ENCODE measurements around the gene LRP2BP. TPM values are rescaled to one million over a fixed set of nuclear protein-coding genes. Genes with fewer than 3 reads are reported as not detected.

The LRP2BP gene
- total and polyA plus RNA-seq, 12 donors: 1.0 to 6.1 (median 2.3) TPM

GRCh38 chr4:185399466-185399865, 3.7 kb upstream of the LRP2BP start:
- DNase-seq (no peak), ATAC-seq (no peak)
- Histone ChIP-seq H3K27ac (peak overlapping the region in 2 of 10 donors; percentile 12 to 22), H3K4me1 (peaks cover 7 to 45% (median 39%) of the 10 kb centered on the region in 9 donors), H3K36me3 (peaks cover 0 to 61% (median 15%) of the 10 kb centered on the region in 9 donors), H3K27me3 (no peaks in the 10 kb centered on the region), H3K9me3 (no peaks in the 10 kb centered on the region), H3K4me3 (no peak overlapping the region)
- TF ChIP-seq CTCF (IDR thresholded peaks at IDR 0.05): no peak
- WGBS, 2 donors: 56 to 64% methylated on average over 8 of the region's 8 CpGs
- intact Hi-C loops (cut with DNase I): loop anchor here in 8 of 10 donors (2.0 to 10.0 kb wide), 8 partner anchors 25 to 205 kb away; partner anchors contain the start of genes CFAP97 (in 3 of the 8), CCDC110 (in 1 of the 8), SNX25 (in 1 of the 8) and UFSP2 (in 1 of the 8)

GRCh38 chr4:185398618-185399017, 2.9 kb upstream of the LRP2BP start:
- Histone ChIP-seq H3K36me3 (peaks cover 0 to 54% (median 11%) of the 10 kb centered on the region in 9 donors), H3K9me3 (no peaks in the 10 kb centered on the region), H3K4me3 (no peak overlapping the region), H3K4me1 (peaks cover 7 to 47% (median 43%) of the 10 kb centered on the region in 9 donors), H3K27ac (peak overlapping the region in 4 of 10 donors; percentile 2 to 100 (median 10)), H3K27me3 (no peaks in the 10 kb centered on the region)
- WGBS, 2 donors: 28 to 37% methylated on average over 2 of the region's 2 CpGs
- TF ChIP-seq CTCF (IDR thresholded peaks at IDR 0.05): no peak
- intact Hi-C loops (cut with DNase I): loop anchor here in 8 of 10 donors (2.0 to 10.0 kb wide), 8 partner anchors 26 to 206 kb away; partner anchors contain the start of genes CFAP97 (in 3 of the 8), CCDC110 (in 1 of the 8), SNX25 (in 1 of the 8) and UFSP2 (in 1 of the 8)
- DNase-seq (no peak), ATAC-seq (no peak)

GRCh38 chr4:185396724-185397385, 1.1 kb upstream of the LRP2BP start, which contains the start of gene ANKRD37:
TSS of gene ANKRD37 (plus strand) at chr4:185396841. CDS start at chr4:185396924, 83 bp downstream.
- TF ChIP-seq CTCF (IDR thresholded peaks at IDR 0.05): peak in 1 of 9 donors; percentile 11
- H3K36me3 ChIP-seq: peaks cover 0 to 36% (median 7%) of the 10 kb centered on the region in 9 donors
- ATAC-seq (peak in 7 of 8 donors; percentile 1 to 56 (median 32)), DNase-seq (peak; percentile 23 to 46)
- 2 to 5% methylated on average over 38 of the region's 38 CpGs for WGBS, 2 donors
- H3K27ac ChIP-seq: peak within 1 kb of the TSS; percentile 98 to 100 (median 99)
- H3K27me3 ChIP-seq: no peaks in the 10 kb centered on the region
- H3K4me3 ChIP-seq: peak within 1 kb of the TSS; percentile 58 to 83 (median 73)
- intact Hi-C loops (cut with DNase I): loop anchor here in 8 of 10 donors (2.0 to 10.0 kb wide), 8 partner anchors 28 to 208 kb away; partner anchors contain the start of genes CFAP97 (in 3 of the 8), CCDC110 (in 1 of the 8), SNX25 (in 1 of the 8) and UFSP2 (in 1 of the 8)
- H3K9me3 ChIP-seq: no peaks in the 10 kb centered on the region
- peaks cover 7 to 47% (median 43%) of the 10 kb centered on the region in 9 donors for H3K4me1 ChIP-seq

GRCh38 chr4:185395956-185396723, 416 bp upstream of the LRP2BP start:
- DNase-seq (peak; percentile 96 to 98), ATAC-seq (peak; percentile 96 to 99 (median 97))
- Histone ChIP-seq H3K4me3 (peak overlapping the region; percentile 58 to 83 (median 73)), H3K4me1 (peaks cover 7 to 47% (median 43%) of the 10 kb centered on the region in 9 donors), H3K27me3 (no peaks in the 10 kb centered on the region), H3K9me3 (no peaks in the 10 kb centered on the region), H3K27ac (peak overlapping the region; percentile 98 to 100 (median 99)), H3K36me3 (peaks cover 0 to 29% (median 6%) of the 10 kb centered on the region in 9 donors)
- intact Hi-C loops (cut with DNase I): loop anchor here in 8 of 10 donors (2.0 to 10.0 kb wide), 8 partner anchors 29 to 209 kb away; partner anchors contain the start of genes CFAP97 (in 3 of the 8), CCDC110 (in 1 of the 8), SNX25 (in 1 of the 8) and UFSP2 (in 1 of the 8)
- no peak for TF ChIP-seq CTCF (IDR thresholded peaks at IDR 0.05)
- 0 to 1% methylated on average over 98 of the region's 98 CpGs for WGBS, 2 donors
